NCI-H2171 treated with DMSO at 0.1 percent for 48 hours (cell line): ENCODE results near the gene OR2D2.
"Not testable (repeated sequence)": the region's sequence is repeated elsewhere in the genome, so short reads cannot be mapped to it uniquely, and the experiment has no call there.

Experiments used
- DNase-seq: peaks from one replicate; lab custom pipeline; 2025; lab: John Stamatoyannopoulos, UW

Gene OR2D2

GRCh38 chr11:6892400-6892799 is at the start of gene OR2D2:
Gene OR2D2 (minus strand): TSS chr11:6892500. CDS start chr11:6892500, 0 bp downstream.
- DNase-seq, result no peak

GRCh38 chr11:6941970-6942369 is 49.7 kb upstream of the OR2D2 start:
- no peak for DNase-seq

- no peak for DNase-seq
Observed at GRCh38 chr11:6932145-6932544, 39.8 kb upstream of the OR2D2 start.

- no peak for DNase-seq
Observed at GRCh38 chr11:6931146-6931713, 38.9 kb upstream of the OR2D2 start.

- DNase-seq, result no peak
Observed at GRCh38 chr11:6928916-6929315, 36.6 kb upstream of the OR2D2 start.

- peak; percentile 0 for DNase-seq
Observed at GRCh38 chr11:6927030-6927617, 34.8 kb upstream of the OR2D2 start.

- DNase-seq, result no peak
Observed at GRCh38 chr11:6926208-6927029, 34.1 kb upstream of the OR2D2 start, which contains the start of gene ZNF215. Gene ZNF215 (plus strand): TSS chr11:6926426. CDS start chr11:6932273, 5,847 bp downstream.

- no peak for DNase-seq
Observed at GRCh38 chr11:6925636-6926207, 33.4 kb upstream of the OR2D2 start.

GRCh38 chr11:6925007-6925577 is 32.8 kb upstream of the OR2D2 start:
- no peak for DNase-seq

GRCh38 chr11:6920702-6921101 is 28.4 kb upstream of the OR2D2 start, which contains the start of gene OR2D3:
Gene OR2D3 (plus strand): TSS chr11:6921002. CDS start chr11:6921002, 0 bp downstream.
- no peak for DNase-seq

- DNase-seq, result no peak
Observed at GRCh38 chr11:6919698-6920097, 27.4 kb upstream of the OR2D2 start.

GRCh38 chr11:6911948-6912347 is 19.6 kb upstream of the OR2D2 start:
- no peak for DNase-seq

GRCh38 chr11:6911378-6911777 is 19.1 kb upstream of the OR2D2 start:
- DNase-seq, result no peak

- not testable (repeated sequence) for DNase-seq
Observed at GRCh38 chr11:6904804-6905203, 12.5 kb upstream of the OR2D2 start.

- no peak for DNase-seq
Observed at GRCh38 chr11:6900327-6900999, 8.2 kb upstream of the OR2D2 start.

GRCh38 chr11:6898911-6899310 is 6.6 kb upstream of the OR2D2 start:
- DNase-seq, result no peak

- DNase-seq, result no peak
Observed at GRCh38 chr11:6895010-6895409, 2.7 kb upstream of the OR2D2 start.

GRCh38 chr11:6894097-6894496 is 1.8 kb upstream of the OR2D2 start:
- DNase-seq, result no peak

GRCh38 chr11:6889835-6890234 is 2.5 kb downstream of the OR2D2 start:
- no peak for DNase-seq

- no peak for DNase-seq
Observed at GRCh38 chr11:6888830-6889229, 3.5 kb downstream of the OR2D2 start.

GRCh38 chr11:6887711-6888110 is 4.6 kb downstream of the OR2D2 start:
- not testable (repeated sequence) for DNase-seq

GRCh38 chr11:6882751-6883150 is 9.5 kb downstream of the OR2D2 start:
- DNase-seq, result no peak
